IPS DF 6.9 (cell line): Measurements from ENCODE around the gene PCDHA13.

ENCODE experiments used
- DNase-seq: peaks from one replicate; pipeline ENCODE4 v3.0.0-alpha.2; 2013; ENCODE audit warnings: low read depth, low spot score
- H3K27ac ChIP-seq: one replicate; pipeline ENCODE4 v1.5.1; 2013; ENCODE audit warnings: low read length, control low read depth
- H3K27me3 ChIP-seq: 2 replicates; pipeline ENCODE4 v1.6.1; 2013; ENCODE audit warnings: mild to moderate bottlenecking, low read length; ENCODE audit not compliant: control insufficient read depth, insufficient read depth
- H3K36me3 ChIP-seq: 2 replicates; pipeline ENCODE4 v1.6.1; 2013; ENCODE audit warnings: low read length; ENCODE audit not compliant: control insufficient read depth, insufficient read depth
- H3K4me1 ChIP-seq: 2 replicates; pipeline ENCODE4 v1.6.1; 2013; ENCODE audit warnings: low read length; ENCODE audit not compliant: control insufficient read depth, insufficient read depth
- H3K4me3 ChIP-seq: 2 replicates; pipeline ENCODE4 v1.5.1; 2013; ENCODE audit warnings: mild to moderate bottlenecking, low read length
- H3K9me3 ChIP-seq: 2 replicates; pipeline ENCODE4 v1.6.1; 2013; ENCODE audit warnings: low read length, inconsistent platforms; ENCODE audit not compliant: control insufficient read depth, insufficient read depth
- WGBS: extraction: QIAGEN DNeasy Blood & Tissue Kit; methylation state at CpG from one replicate; pipeline ENCODE4 v1.1.7; 2013; ENCODE audit warnings: mixed read lengths, missing lambda C conversion rate; ENCODE audit not compliant: insufficient read length, insufficient coverage; 5-methylcytosine and 5-hydroxymethylcytosine counted together

The PCDHA13 gene

DNA sequence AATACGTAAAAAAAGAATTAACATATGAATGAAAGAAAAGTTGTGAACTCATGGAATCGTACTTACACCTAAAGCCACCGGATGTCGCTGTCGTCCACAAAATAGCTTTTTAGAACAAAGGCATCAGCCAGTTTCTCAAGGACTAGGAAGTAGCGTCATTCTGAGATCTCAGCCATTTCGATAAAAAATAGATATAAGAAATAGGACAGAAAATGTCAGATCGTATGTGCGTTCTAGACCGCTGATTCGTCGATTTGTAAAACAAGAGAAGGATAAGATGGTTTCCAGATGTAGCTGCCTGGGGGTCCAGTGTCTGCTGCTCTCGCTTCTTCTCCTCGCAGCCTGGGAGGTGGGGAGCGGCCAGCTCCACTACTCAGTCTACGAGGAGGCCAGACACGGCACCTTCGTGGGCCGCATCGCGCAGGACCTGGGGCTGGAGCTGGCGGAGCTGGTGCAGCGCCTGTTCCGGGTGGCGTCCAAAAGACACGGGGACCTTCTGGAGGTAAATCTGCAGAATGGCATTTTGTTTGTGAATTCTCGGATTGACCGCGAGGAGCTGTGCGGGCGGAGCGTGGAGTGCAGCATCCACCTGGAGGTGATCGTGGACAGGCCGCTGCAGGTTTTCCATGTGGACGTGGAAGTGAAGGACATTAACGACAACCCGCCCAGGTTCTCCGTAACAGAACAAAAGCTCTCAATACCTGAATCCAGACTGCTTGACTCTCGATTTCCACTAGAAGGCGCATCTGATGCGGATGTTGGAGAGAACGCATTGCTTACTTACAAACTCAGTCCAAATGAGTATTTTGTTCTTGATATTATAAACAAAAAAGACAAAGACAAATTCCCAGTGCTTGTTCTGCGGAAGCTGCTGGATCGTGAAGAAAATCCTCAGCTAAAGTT is 25.9 kb upstream of the PCDHA13 start, which contains the start of gene PCDHA10:
PCDHA10 (plus strand) TSS at position 126 of the 903 bp plus-strand sequence; CDS start at position 278, 152 bp downstream.
- DNase-seq: no peak
- no CpG with 5 or more reads among the region's 44 CpGs for WGBS
- Histone ChIP-seq H3K4me1 (peaks cover 1% of the 10 kb centered on the region; the same call in 1 of the 2 replicates), H3K36me3 (peaks cover 4% of the 10 kb centered on the region; the same call in 1 of the 2 replicates), H3K9me3 (no peaks in the 10 kb centered on the region), H3K27me3 (no peaks in the 10 kb centered on the region), H3K27ac (no peak within 1 kb of the TSS), H3K4me3 (peak within 1 kb of the TSS; percentile 65; the same call in 1 of the 2 replicates)

DNA sequence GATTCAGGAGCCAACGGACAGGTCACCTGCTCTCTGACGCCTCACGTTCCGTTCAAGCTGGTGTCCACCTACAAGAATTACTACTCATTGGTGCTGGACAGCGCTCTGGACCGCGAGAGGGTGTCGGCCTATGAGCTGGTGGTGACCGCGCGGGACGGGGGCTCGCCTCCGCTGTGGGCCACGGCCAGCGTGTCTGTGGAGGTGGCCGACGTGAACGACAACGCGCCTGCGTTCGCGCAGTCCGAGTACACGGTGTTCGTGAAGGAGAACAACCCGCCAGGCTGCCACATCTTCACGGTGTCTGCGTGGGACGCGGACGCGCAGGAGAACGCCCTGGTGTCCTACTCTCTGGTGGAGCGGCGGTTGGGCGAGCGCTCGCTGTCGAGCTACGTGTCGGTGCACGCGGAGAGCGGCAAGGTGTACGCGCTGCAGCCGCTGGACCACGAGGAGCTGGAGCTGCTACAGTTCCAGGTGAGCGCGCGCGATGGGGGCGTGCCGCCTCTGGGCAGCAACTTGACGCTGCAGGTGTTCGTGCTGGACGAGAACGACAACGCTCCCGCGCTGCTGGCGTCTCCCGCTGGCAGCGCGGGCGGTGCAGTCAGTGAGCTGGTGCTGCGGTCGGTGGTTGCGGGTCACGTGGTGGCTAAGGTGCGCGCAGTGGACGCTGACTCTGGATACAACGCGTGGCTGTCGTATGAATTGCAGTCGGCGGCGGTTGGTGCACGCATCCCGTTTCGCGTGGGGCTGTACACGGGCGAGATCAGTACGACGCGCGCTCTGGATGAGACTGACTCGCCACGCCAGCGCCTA is 24.5 kb upstream of the PCDHA13 start:
- Histone ChIP-seq H3K36me3 (peaks cover 4% of the 10 kb centered on the region; the same call in 1 of the 2 replicates), H3K9me3 (no peaks in the 10 kb centered on the region), H3K4me3 (no peak overlapping the region), H3K27me3 (no peaks in the 10 kb centered on the region), H3K4me1 (peaks cover 1% of the 10 kb centered on the region; the same call in 1 of the 2 replicates), H3K27ac (no peak overlapping the region)
- WGBS: no CpG with 5 or more reads among the region's 94 CpGs
- no peak for DNase-seq

DNA sequence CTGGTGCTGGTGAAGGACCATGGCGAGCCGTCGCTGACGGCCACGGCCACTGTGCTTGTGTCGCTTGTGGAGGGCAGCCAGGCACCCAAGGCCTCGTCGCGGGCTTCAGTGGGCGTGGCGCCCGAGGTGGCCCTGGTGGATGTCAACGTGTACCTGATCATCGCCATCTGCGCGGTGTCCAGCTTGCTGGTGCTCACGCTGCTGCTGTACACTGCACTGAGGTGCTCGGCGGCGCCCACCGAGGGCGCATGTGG is 24.0 kb upstream of the PCDHA13 start:
- no peak for DNase-seq
- no peaks in the 10 kb centered on the region for H3K9me3 ChIP-seq
- no CpG with 5 or more reads among the region's 22 CpGs for WGBS

DNA sequence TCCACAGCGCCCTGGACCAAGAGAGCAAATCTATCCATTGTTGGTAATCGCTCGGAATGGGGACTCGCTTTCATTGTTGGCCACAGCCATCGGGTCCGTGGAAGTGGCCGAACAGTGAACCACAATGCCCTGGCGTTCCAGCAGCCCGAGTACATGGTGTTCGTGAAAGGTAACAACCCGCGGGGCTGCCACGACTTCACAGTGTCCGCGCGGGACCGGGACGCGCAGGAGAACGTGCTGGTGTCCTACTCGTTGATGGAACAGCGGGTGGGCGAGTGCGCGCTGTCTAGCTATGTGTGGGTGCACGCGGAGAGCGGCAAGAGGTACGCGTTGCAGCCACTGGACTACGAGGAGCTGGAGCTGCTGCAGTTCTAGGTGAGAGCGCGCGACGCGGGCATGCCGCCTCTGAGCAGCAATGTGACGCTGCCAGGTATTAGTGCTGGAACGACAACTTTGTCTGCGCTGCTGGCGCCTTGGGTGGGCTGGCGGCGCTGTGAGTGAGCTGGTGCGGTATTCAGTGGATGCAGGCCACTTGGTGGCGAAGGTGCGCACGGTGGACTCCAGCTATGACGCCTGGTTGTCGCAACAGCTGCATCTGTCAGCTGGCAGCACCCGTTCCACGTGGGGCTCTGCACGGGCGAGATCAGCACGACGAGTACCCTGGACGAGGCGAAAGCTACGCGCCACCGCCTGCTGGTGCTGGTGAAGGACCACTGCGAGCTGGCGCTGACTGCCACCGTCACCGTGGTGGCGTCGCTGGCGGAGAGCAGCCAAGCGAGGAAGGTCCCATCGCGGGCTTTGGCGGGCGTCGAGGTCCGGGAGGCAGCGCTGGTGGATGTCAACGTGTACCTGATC is 19.3 kb upstream of the PCDHA13 start:
- H3K27ac ChIP-seq: no peak overlapping the region
- H3K4me3 ChIP-seq: no peak overlapping the region

More for the DNA sequence above, 24.0 kb upstream of the PCDHA13 start:
- Histone ChIP-seq H3K4me1 (peaks cover 1% of the 10 kb centered on the region; the same call in 1 of the 2 replicates), H3K36me3 (peaks cover 10% of the 10 kb centered on the region; the same call in 1 of the 2 replicates), H3K27ac (no peak overlapping the region), H3K4me3 (no peak overlapping the region), H3K27me3 (no peaks in the 10 kb centered on the region)

DNA sequence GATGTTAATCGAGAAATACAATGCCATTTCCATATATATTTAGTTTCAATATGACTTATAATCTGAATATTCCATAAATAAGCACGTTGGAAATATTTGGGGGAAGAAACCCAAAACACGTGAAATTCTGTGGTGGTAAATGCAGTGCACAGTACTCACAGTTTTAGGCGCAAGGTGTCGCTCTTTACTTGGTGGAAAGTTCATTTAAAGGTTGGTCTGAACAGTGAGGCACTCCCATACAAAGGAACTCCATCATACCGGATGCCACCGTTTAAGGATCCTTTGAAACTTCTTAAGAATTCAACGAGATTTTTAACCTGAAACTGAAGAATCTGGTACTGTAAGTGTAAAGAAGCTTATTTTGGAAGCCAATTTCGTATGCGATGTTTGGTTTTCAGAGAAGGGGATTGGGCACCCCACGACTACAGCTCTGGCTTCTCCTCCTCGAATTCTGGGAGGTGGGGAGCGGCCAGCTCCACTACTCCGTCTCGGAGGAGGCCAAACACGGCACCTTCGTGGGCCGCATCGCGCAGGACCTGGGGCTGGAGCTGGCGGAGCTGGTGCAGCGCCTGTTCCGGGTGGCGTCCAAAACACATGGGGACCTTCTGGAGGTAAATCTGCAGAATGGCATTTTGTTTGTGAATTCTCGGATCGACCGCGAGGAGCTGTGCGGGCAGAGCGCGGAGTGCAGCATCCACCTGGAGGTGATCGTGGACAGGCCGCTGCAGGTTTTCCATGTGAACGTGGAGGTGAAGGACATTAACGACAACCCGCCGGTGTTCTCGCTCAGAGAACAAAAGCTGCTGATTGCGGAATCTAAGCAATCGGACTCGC is 13.0 kb upstream of the PCDHA13 start, which contains the start of gene PCDHA11:
PCDHA11 (plus strand) TSS at position 237 of the 834 bp plus-strand sequence; CDS start at position 384, 147 bp downstream.
- H3K27me3 ChIP-seq: no peaks in the 10 kb centered on the region
- no peaks in the 10 kb centered on the region for H3K4me1 ChIP-seq
- peaks cover 9% of the 10 kb centered on the region; the same call in 1 of the 2 replicates for H3K36me3 ChIP-seq
- WGBS: no CpG with 5 or more reads among the region's 41 CpGs
- H3K9me3 ChIP-seq: no peaks in the 10 kb centered on the region
- no peak within 1 kb of the TSS for H3K27ac ChIP-seq
- H3K4me3 ChIP-seq: peak within 1 kb of the TSS; percentile 47; the same call in 1 of the 2 replicates
- DNase-seq: no peak

More for the DNA sequence above, 19.3 kb upstream of the PCDHA13 start:
- no peaks in the 10 kb centered on the region for H3K9me3 ChIP-seq
- no peaks in the 10 kb centered on the region for H3K27me3 ChIP-seq
- no peak for DNase-seq
- no CpG with 5 or more reads among the region's 76 CpGs for WGBS
- H3K4me1 ChIP-seq: peaks cover 1% of the 10 kb centered on the region; the same call in 1 of the 2 replicates
- peaks cover 8% of the 10 kb centered on the region; the same call in 1 of the 2 replicates for H3K36me3 ChIP-seq

DNA sequence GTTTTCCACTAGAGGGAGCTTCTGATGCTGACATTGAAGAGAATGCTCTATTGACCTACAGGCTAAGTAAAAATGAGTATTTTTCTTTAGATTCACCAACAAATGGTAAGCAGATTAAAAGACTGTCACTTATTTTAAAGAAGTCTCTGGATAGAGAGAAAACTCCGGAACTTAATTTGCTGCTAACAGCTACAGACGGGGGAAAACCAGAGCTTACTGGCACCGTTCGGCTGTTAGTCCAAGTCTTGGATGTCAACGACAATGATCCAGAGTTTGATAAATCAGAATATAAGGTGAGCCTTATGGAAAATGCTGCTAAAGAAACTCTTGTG is 12.4 kb upstream of the PCDHA13 start:
- H3K4me3 ChIP-seq: peak overlapping the region; percentile 47; the same call in 1 of the 2 replicates

DNA sequence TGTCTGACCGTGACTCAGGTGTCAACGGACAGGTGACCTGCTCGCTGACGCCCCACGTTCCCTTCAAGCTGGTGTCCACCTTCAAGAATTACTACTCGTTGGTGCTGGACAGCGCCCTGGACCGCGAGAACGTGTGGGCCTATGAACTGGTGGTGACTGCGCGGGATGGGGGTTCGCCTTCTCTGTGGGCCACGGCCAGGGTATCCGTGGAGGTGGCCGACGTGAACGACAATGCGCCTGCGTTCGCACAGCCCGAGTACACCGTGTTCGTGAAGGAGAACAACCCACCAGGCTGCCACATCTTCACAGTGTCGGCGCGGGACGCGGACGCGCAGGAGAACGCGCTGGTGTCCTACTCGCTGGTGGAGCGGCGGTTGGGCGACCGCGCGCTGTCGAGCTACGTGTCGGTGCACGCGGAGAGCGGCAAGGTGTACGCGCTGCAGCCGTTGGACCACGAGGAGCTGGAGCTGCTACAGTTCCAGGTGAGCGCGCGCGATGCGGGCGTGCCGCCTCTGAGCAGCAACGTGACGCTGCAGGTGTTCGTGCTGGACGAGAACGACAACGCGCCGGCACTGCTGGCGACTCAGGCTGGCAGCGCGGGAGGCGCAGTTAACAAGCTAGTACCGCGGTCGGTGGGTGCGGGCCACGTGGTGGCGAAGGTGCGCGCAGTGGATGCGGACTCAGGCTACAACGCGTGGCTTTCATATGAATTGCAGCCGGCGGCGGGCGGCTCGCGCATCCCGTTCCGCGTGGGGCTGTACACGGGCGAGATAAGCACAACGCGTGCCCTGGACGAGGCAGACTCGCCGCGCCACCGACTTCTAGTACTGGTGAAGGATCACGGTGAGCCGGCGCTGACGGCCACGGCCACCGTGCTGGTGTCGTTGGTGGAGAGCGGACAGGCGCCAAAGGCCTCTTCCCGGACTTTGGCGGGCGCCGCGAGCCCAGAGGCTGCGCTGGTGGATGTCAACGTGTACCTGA is 11.4 kb upstream of the PCDHA13 start:
- peaks cover 9% of the 10 kb centered on the region; the same call in 1 of the 2 replicates for H3K36me3 ChIP-seq
- H3K9me3 ChIP-seq: no peaks in the 10 kb centered on the region
- H3K27ac ChIP-seq: no peak overlapping the region
- H3K4me3 ChIP-seq: no peak overlapping the region
- DNase-seq: no peak
- H3K4me1 ChIP-seq: no peaks in the 10 kb centered on the region
- no CpG with 5 or more reads among the region's 114 CpGs for WGBS
- no peaks in the 10 kb centered on the region for H3K27me3 ChIP-seq

More for the DNA sequence above, 12.4 kb upstream of the PCDHA13 start:
- Histone ChIP-seq H3K9me3 (no peaks in the 10 kb centered on the region), H3K27ac (no peak overlapping the region), H3K36me3 (peaks cover 9% of the 10 kb centered on the region; the same call in 1 of the 2 replicates), H3K27me3 (no peaks in the 10 kb centered on the region), H3K4me1 (no peaks in the 10 kb centered on the region)
- DNase-seq: no peak
- WGBS: no CpG with 5 or more reads among the region's 5 CpGs

DNA sequence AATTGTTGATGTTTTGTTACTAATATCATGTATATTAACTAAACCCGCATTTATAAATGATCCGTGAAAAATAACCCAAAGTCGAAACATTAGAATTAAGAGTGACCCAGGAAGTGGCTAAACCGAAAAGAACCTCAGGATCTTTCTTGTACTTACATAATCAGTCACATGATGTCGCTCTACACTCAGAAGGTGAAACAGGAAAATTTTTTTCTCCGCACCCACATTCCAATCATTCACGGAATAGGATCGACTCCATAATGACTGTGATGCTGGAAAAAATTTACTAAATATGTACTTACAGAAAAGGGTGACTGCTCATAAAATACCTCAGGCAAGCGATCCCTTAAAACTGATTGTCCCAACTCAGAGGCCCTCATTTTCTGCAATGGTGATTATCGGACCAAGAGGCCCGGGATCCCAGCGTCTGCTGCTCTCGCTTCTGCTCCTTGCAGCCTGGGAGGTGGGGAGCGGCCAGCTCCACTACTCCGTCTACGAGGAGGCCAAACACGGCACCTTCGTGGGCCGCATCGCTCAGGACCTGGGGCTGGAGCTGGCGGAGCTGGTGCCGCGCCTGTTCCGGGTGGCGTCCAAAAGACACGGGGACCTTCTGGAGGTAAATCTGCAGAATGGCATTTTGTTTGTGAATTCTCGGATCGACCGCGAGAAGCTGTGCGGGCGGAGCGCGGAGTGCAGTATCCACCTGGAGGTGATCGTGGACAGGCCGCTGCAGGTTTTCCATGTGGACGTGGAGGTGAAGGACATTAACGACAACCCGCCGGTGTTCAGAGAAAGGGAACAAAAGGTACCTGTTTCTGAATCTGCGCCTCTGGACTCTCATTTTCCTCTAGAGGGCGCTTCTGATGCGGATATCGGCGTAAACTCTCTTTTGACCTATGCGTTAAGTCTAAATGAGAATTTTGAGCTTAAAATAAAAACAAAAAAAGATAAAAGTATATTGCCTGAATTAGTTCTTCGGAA is 6.5 kb upstream of the PCDHA13 start, which contains the start of gene PCDHA12:
PCDHA12 (plus strand) TSS at position 224 of the 981 bp plus-strand sequence; CDS start at position 389, 165 bp downstream.
- Histone ChIP-seq H3K27ac (no peak within 1 kb of the TSS), H3K9me3 (no peaks in the 10 kb centered on the region), H3K4me1 (peaks cover 2% of the 10 kb centered on the region; the same call in 1 of the 2 replicates), H3K4me3 (peak within 1 kb of the TSS; percentile 59; the same call in 1 of the 2 replicates), H3K36me3 (peaks cover 10% of the 10 kb centered on the region), H3K27me3 (no peaks in the 10 kb centered on the region)
- no CpG with 5 or more reads among the region's 47 CpGs for WGBS
- no peak for DNase-seq
